Ascending aorta (tissue), 2 donors: ENCODE measurements around the gene LPAR1. TPM values are rescaled to one million over a fixed set of nuclear protein-coding genes. Genes with fewer than 3 reads are reported as not detected.

Experiments used
- DNase-seq, 2 donors: peaks; one replicate each; pipeline ENCODE4 v3.0.0-alpha.2; 2019; ENCODE audit warnings: low spot score in 2 of 2
- H3K27ac ChIP-seq, 2 donors: fragments of 200-600 bp; sonication (generic); one replicate each; pipeline ENCODE4 v1.5.1; 2016 to 2017; ENCODE audit warnings: mild to moderate bottlenecking in 1 of 2
- H3K27me3 ChIP-seq: fragments of 200-600 bp; sonication (generic); one replicate; pipeline ENCODE4 v1.5.1; 2017
- H3K36me3 ChIP-seq, 2 donors: fragments of 200-600 bp; sonication (generic); one replicate each; pipeline ENCODE4 v1.5.1; 2016
- H3K4me1 ChIP-seq, 2 donors: fragments of 200-600 bp; sonication (generic); one replicate each; pipeline ENCODE4 v1.5.1; 2016 to 2017; ENCODE audit warnings: mild to moderate bottlenecking in 1 of 2
- H3K4me3 ChIP-seq, 2 donors: fragments of 200-600 bp; sonication (generic); one replicate each; pipeline ENCODE4 v1.5.1; 2016 to 2017; ENCODE audit warnings: mild to moderate bottlenecking in 1 of 2
- H3K9me3 ChIP-seq, 2 donors: fragments of 200-600 bp; sonication (generic); one replicate each; pipeline ENCODE4 v1.5.1; 2016
- CTCF ChIP-seq, 3 experiments: fragments of 200-600 bp in 2 of 3; fragments of 450-650 bp in 1 of 3; sonication (generic) in 2 of 3; IDR thresholded peaks; one replicate each; pipeline ENCODE4 v1.5.1; 2016 to 2019; ENCODE audit warnings: antibody characterized with exemption in 3 of 3, mild to moderate bottlenecking in 1 of 3, moderate library complexity in 1 of 3
- intact Hi-C: fragments of 100-400 bp; cut with DNase I; formaldehyde crosslinking; loops from one replicate; pipeline ENCODE4 v1.15.1; 2023
- total RNA-seq: library from RNA; depleted of rRNA; stranded (reverse); fragments of >200 nt; gene quantifications from one replicate; pipeline ENCODE4 v1.1.0, GENCODE V29; 2016

Gene LPAR1
- total RNA-seq, 1 donor from 2014 or later, result 35.4 TPM

DNA sequence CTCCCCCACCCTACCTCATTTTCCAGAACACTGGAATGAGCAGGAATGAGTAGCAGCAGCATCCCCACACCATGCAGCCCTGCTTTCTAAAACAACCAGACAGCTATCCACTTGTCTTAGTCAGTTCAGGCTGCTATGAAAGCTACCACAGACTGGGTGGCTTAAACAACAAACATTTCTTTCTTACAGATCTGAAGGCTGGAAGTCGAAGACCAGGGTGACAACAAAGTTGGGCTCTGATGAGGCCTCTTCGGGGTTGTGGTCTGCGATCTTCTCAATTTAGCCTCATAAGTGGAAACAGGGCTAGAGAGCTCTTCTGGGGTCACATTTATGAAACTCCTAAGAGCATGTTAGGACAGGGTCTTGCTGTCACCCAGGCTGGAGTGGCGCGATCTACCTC, 38.9 kb downstream of the LPAR1 start:
- Histone ChIP-seq H3K27ac (peak overlapping the region; percentile 1 to 45), H3K4me1 (peaks cover 0 to 26% of the 10 kb centered on the region in 2 donors), H3K27me3 (no peaks in the 10 kb centered on the region), H3K4me3 (no peak overlapping the region), H3K9me3 (no peaks in the 10 kb centered on the region), H3K36me3 (no peaks in the 10 kb centered on the region)
- intact Hi-C loops, result loop anchor here (5.0 kb wide), 1 partner anchor 38 kb away; the partner anchor contains the start of gene LPAR1
- TF ChIP-seq CTCF (IDR thresholded peaks at IDR 0.05), result no peak
- DNase-seq, result no peak

DNA sequence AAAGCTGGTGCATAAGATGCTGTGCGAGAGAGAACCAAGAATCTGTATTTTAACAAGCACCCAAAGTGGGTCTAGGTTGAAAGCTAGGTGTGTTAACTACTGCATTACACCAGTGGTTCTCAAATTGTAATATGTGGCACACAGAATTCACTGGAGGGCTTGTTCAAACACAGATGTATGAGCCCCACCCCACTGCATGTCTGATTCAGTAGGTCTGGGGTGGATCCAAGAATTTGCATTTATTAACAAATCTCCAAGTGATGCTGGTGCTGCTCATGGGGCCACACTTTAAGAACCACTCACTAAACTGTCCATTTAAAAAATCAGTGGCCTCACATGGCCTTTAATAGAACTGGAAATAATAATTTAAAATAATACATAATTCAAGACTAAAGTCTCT, 40.4 kb downstream of the LPAR1 start:
- H3K36me3 ChIP-seq, result no peaks in the 10 kb centered on the region
- H3K27me3 ChIP-seq, result no peaks in the 10 kb centered on the region
- TF ChIP-seq CTCF (IDR thresholded peaks at IDR 0.05), result no peak
- DNase-seq, result no peak
- H3K27ac ChIP-seq, result peak overlapping the region in 1 of 2 donors; percentile 54
- no peaks in the 10 kb centered on the region for H3K9me3 ChIP-seq
- H3K4me3 ChIP-seq, result no peak overlapping the region
- intact Hi-C loops, result loop anchor here (5.0 kb wide), 1 partner anchor 39 kb away; the partner anchor contains the start of gene LPAR1
- peaks cover 0 to 29% of the 10 kb centered on the region in 2 donors for H3K4me1 ChIP-seq

DNA sequence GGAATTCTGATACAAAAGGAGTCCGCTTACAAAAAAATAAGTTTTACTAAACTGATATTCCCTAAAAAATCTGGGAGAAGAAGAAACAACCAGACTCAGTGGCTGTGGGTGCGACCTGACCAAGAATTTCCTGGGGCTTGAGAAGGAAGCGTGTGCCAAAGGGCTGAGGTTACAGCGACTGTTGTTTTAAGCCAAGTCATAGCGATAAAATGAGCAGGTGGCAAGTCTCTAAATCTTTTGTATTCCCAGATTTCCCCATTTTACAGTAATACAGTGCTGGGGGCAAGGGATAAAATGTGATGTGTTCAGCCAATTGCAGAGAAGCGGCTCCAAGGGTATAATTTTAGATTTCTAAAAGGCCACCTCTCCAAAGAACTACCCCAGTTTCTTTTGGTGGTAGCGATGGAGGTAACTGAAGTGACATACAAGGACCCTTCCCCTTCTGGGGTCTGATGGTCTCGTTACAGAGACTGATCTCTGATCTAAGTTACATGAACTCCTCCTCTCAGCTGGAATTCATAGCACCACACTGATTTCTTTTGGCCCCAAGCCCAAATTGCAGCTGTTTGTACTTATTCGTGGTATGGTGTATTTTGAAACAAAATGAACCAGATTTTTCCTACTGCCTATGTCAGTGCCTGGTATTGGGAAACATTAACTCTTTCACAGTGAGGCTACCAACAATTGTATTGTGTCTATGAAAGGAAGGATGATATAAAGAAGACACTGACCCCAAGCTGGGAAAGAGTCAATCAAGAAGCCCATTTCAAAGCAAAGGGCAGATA, 41.6 kb downstream of the LPAR1 start:
- Histone ChIP-seq H3K4me3 (no peak overlapping the region), H3K27me3 (no peaks in the 10 kb centered on the region), H3K36me3 (no peaks in the 10 kb centered on the region), H3K27ac (peak overlapping the region; percentile 54 to 67), H3K9me3 (no peaks in the 10 kb centered on the region), H3K4me1 (peaks cover 0 to 29% of the 10 kb centered on the region in 2 donors)
- intact Hi-C loops, result loop anchor here (5.0 kb wide), 1 partner anchor 41 kb away; the partner anchor contains the start of gene LPAR1
- peak in 1 of 2 donors; percentile 71 for DNase-seq
- TF ChIP-seq CTCF (IDR thresholded peaks at IDR 0.05), result no peak

GRCh38 chr9:110995420-110996340, 42.6 kb downstream of the LPAR1 start:
- Histone ChIP-seq H3K27ac (peak overlapping the region; percentile 54 to 67), H3K36me3 (no peaks in the 10 kb centered on the region), H3K4me1 (peaks cover 0 to 26% of the 10 kb centered on the region in 2 donors), H3K4me3 (no peak overlapping the region), H3K27me3 (no peaks in the 10 kb centered on the region), H3K9me3 (no peaks in the 10 kb centered on the region)
- DNase-seq, result no peak
- intact Hi-C loops, result loop anchor here (5.0 kb wide), 1 partner anchor 42 kb away; the partner anchor contains the start of gene LPAR1
- TF ChIP-seq CTCF (IDR thresholded peaks at IDR 0.05), result no peak

DNA sequence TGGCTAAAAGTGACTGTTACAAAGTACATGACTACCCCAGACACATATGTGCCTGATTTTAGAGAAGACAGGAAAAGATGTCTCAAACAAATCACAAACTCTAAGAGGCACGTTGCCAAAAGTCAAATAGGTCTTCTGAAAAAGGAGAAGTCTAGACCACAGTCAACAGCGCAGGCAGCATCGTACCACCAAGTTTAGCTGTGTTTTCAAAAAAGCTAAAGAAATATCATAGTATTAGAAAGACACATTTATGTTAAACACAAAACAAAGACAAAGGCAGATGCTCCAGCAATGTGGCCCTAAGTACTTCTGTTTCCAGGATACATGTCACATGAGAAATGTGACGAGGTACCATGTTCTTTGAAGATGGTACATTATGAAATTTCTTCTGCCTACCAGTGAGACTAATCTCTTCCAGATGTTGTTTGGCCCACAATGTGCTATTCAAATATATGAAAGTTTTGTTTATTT, 43.5 kb downstream of the LPAR1 start:
- H3K4me3 ChIP-seq, result no peak overlapping the region
- H3K9me3 ChIP-seq, result no peaks in the 10 kb centered on the region
- H3K27ac ChIP-seq, result peak overlapping the region; percentile 10 to 67
- intact Hi-C loops, result loop anchor here (5.0 kb wide), 1 partner anchor 42 kb away; the partner anchor contains the start of gene LPAR1
- no peaks in the 10 kb centered on the region for H3K36me3 ChIP-seq
- DNase-seq, result no peak
- TF ChIP-seq CTCF (IDR thresholded peaks at IDR 0.05), result no peak
- no peaks in the 10 kb centered on the region for H3K27me3 ChIP-seq
- H3K4me1 ChIP-seq, result peaks cover 0 to 26% of the 10 kb centered on the region in 2 donors
